Measurements from ENCODE around the gene TMEM181.
A peak's percentile ranks its signal among the peaks of the same experiment; 100 is the strongest.

TMEM181 gene

GRCh38 chr6:158561321-158561884 is 1.5 kb downstream of the TMEM181 start:
- TF ChIP-seq, protein P1, sequence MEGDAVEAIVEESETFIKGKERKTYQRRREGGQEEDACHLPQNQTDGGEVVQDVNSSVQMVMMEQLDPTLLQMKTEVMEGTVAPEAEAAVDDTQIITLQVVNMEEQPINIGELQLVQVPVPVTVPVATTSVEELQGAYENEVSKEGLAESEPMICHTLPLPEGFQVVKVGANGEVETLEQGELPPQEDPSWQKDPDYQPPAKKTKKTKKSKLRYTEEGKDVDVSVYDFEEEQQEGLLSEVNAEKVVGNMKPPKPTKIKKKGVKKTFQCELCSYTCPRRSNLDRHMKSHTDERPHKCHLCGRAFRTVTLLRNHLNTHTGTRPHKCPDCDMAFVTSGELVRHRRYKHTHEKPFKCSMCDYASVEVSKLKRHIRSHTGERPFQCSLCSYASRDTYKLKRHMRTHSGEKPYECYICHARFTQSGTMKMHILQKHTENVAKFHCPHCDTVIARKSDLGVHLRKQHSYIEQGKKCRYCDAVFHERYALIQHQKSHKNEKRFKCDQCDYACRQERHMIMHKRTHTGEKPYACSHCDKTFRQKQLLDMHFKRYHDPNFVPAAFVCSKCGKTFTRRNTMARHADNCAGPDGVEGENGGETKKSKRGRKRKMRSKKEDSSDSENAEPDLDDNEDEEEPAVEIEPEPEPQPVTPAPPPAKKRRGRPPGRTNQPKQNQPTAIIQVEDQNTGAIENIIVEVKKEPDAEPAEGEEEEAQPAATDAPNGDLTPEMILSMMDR (IDR thresholded peaks at IDR 0.05; ENCODE audit: low read depth, low read length) = no peak
- TF ChIP-seq EZH2phosphoT487 (IDR thresholded peaks at IDR 0.05; ENCODE audit: low read depth) = no peak
- H3K36me3 ChIP-seq (replicated peaks; ENCODE audit: low read depth, low read length) = no peaks in the 10 kb centered on the region
- no peaks in the 10 kb centered on the region for H3K27me3 ChIP-seq (ENCODE audit: low read depth, low read length)
- no peak overlapping the region for H2AFZ ChIP-seq (ENCODE audit: low read depth, low read length)
- no peak overlapping the region for H3K27ac ChIP-seq (ENCODE audit: low read length)
- peaks cover 55% of the 10 kb centered on the region for H3K79me2 ChIP-seq (ENCODE audit: low read length)
- peaks cover 12% of the 10 kb centered on the region for H3K4me1 ChIP-seq (ENCODE audit: low read length)
- peak overlapping the region; percentile 98 for H3K4me3 ChIP-seq (ENCODE audit: low read length)
- H3K9ac ChIP-seq (ENCODE audit: low read length) = peak overlapping the region; percentile 93; the same call in 1 of the 2 replicates
- H3K9me3 ChIP-seq (ENCODE audit: insufficient read depth, low read length) = no peaks in the 10 kb centered on the region
- peak overlapping the region; percentile 87 for H3K4me2 ChIP-seq (ENCODE audit: low read length)
- H4K20me1 ChIP-seq (ENCODE audit: insufficient read depth, low read length) = peaks cover 21% of the 10 kb centered on the region; the same call in 1 of the 2 replicates

DNA sequence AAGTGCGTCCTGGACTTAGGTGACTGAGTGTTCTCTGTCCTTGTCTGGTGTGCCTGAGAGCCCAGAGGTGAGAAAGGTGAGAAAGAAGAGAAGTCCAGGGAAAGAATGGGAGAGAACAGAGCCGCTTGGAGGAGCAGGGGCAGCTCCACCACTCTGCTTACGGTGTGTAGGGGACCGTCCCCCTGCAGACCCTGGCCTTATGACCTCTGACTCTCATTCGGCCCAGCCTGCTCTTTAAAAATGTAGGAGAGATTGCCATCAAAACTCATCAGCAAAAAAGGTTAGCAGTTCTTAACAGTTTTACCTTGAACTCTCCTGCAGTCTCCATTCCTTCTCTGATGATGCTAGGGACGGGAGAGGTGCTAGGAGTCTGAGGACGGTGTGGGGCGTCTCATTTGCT is 2.0 kb downstream of the TMEM181 start:
- no peak overlapping the region for H3K4me3 ChIP-seq (ENCODE audit: low read length)
- peaks cover 21% of the 10 kb centered on the region; the same call in 1 of the 2 replicates for H4K20me1 ChIP-seq (ENCODE audit: insufficient read depth, low read length)
- no peak overlapping the region for H3K9ac ChIP-seq (ENCODE audit: low read length)
- TF ChIP-seq, protein P1 (IDR thresholded peaks at IDR 0.05; ENCODE audit: low read depth, low read length) = no peak
- TF ChIP-seq EZH2phosphoT487 (IDR thresholded peaks at IDR 0.05; ENCODE audit: low read depth) = no peak
- no peak overlapping the region for H3K27ac ChIP-seq (ENCODE audit: low read length)
- no peaks in the 10 kb centered on the region for H3K36me3 ChIP-seq (replicated peaks; ENCODE audit: low read depth, low read length)
- H3K9me3 ChIP-seq (ENCODE audit: insufficient read depth, low read length) = no peaks in the 10 kb centered on the region
- H3K4me1 ChIP-seq (ENCODE audit: low read length) = peaks cover 12% of the 10 kb centered on the region
- no peak overlapping the region for H3K4me2 ChIP-seq (ENCODE audit: low read length)
- H3K27me3 ChIP-seq (ENCODE audit: low read depth, low read length) = no peaks in the 10 kb centered on the region
- H2AFZ ChIP-seq (ENCODE audit: low read depth, low read length) = no peak overlapping the region
- H3K79me2 ChIP-seq (ENCODE audit: low read length) = peaks cover 55% of the 10 kb centered on the region

DNA sequence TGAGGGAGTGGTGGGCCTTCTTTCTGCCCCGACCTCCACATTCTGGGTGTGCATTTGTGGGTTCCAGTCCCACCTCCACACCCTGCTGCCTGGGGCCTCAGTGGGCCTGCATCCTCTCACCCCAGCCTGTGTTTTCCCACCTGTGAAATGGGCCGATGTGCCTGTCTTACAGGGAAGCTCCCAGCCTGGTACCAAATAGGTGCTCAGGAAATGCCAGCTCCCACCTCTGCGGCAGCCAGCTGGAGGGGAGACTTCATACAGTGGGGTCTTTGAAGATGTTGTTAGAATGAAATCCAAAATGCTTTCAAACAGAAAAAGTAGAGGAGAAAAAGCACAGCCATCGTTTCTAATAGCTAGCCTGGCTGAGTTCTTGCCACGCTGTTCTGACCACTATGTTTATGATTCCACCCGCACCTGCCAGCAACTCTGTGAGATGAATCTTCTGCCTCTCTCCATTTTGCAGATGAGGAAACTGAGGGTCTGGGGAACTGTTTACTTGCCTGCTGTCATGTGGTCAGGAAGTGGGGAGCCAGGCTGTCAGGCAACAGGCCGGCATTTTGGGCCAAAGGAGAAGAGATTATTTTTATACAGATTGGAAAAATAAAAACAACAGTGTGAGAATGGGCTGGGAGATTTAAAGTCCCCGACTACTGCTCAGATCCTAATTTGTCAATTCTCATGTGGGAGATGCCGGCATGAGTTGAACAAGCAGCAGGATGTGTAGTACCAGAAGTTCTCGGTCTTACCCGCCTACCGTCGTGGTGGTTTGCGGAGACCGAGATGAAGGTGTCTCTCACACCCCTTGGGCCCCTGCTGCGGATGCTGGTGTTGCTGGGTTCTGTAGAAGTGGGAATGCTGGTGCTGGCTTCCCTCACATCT is 4.6 kb downstream of the TMEM181 start:
- Histone ChIP-seq H3K4me1 (ENCODE audit: low read length) (peaks cover 8% of the 10 kb centered on the region), H3K79me2 (ENCODE audit: low read length) (peaks cover 67% of the 10 kb centered on the region), H3K36me3 (replicated peaks; ENCODE audit: low read depth, low read length) (no peaks in the 10 kb centered on the region), H3K9me3 (ENCODE audit: insufficient read depth, low read length) (no peaks in the 10 kb centered on the region), H3K27me3 (ENCODE audit: low read depth, low read length) (no peaks in the 10 kb centered on the region), H2AFZ (ENCODE audit: low read depth, low read length) (no peak overlapping the region), H3K27ac (ENCODE audit: low read length) (no peak overlapping the region), H3K4me3 (ENCODE audit: low read length) (no peak overlapping the region), H3K4me2 (ENCODE audit: low read length) (no peak overlapping the region), H3K9ac (ENCODE audit: low read length) (no peak overlapping the region), H4K20me1 (ENCODE audit: insufficient read depth, low read length) (peaks cover 28% of the 10 kb centered on the region)
- TF ChIP-seq, protein P1 (IDR thresholded peaks at IDR 0.05; ENCODE audit: low read depth, low read length) = no peak

DNA sequence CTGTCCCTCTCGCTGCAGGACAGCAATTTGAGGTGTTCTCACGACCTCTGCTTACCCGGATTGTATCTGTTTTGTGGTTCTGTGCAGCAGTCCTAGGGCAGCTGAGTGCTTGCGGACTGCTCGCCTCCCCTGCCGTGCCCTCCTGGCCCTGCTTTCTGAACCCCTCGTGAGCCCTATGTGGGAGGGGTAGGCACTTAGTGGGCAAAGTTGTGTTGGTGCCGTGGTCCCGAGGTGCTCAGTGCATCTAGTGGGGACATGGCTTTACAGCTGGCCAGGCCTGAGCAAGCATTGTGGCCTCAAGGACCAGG is 5.2 kb downstream of the TMEM181 start:
- TF ChIP-seq EZH2phosphoT487 (IDR thresholded peaks at IDR 0.05; ENCODE audit: low read depth) = no peak
- TF ChIP-seq, protein P1 (IDR thresholded peaks at IDR 0.05; ENCODE audit: low read depth, low read length) = no peak
- H3K27ac ChIP-seq (ENCODE audit: low read length) = no peak overlapping the region
- H3K4me1 ChIP-seq (ENCODE audit: low read length) = peaks cover 6% of the 10 kb centered on the region
- peaks cover 28% of the 10 kb centered on the region for H4K20me1 ChIP-seq (ENCODE audit: insufficient read depth, low read length)
- H3K27me3 ChIP-seq (ENCODE audit: low read depth, low read length) = no peaks in the 10 kb centered on the region
- H3K79me2 ChIP-seq (ENCODE audit: low read length) = peaks cover 67% of the 10 kb centered on the region
- H2AFZ ChIP-seq (ENCODE audit: low read depth, low read length) = no peak overlapping the region
- no peak overlapping the region for H3K4me2 ChIP-seq (ENCODE audit: low read length)
- H3K9ac ChIP-seq (ENCODE audit: low read length) = no peak overlapping the region
- H3K36me3 ChIP-seq (replicated peaks; ENCODE audit: low read depth, low read length) = no peaks in the 10 kb centered on the region
- H3K4me3 ChIP-seq (ENCODE audit: low read length) = no peak overlapping the region
- no peaks in the 10 kb centered on the region for H3K9me3 ChIP-seq (ENCODE audit: insufficient read depth, low read length)

Measured in OCI-LY3 (cell line).